Stimulated activated naive CD4-positive, alpha-beta T cell treated with Interleukin-2 at 50 U/mL for 16 hours (primary cell): Measurements from ENCODE around the gene VTI1B.
"Not testable (repeated sequence)": the region's sequence is repeated elsewhere in the genome, so short reads cannot be mapped to it uniquely, and the experiment has no call there.

Experiments used
- DNase-seq: peaks from one replicate; lab custom pipeline; 2025; lab: John Stamatoyannopoulos, UW

Gene VTI1B

GRCh38 chr14:67674480-67675218 lies at the start of gene VTI1B:
VTI1B (minus strand) TSS chr14:67674632; CDS start chr14:67674489, 143 bp downstream.
- peak; percentile 68 for DNase-seq

GRCh38 chr14:67722293-67722692 lies 47.9 kb upstream of the VTI1B start:
- DNase-seq = no peak

GRCh38 chr14:67721875-67722274 lies 47.4 kb upstream of the VTI1B start:
- no peak for DNase-seq

GRCh38 chr14:67719866-67720265 lies 45.4 kb upstream of the VTI1B start:
- no peak for DNase-seq

- DNase-seq = not testable (repeated sequence)
Observed at GRCh38 chr14:67719385-67719784, 45.0 kb upstream of the VTI1B start.

GRCh38 chr14:67718265-67718664 lies 43.8 kb upstream of the VTI1B start:
- no peak for DNase-seq

GRCh38 chr14:67717048-67717447 lies 42.6 kb upstream of the VTI1B start:
- DNase-seq = no peak

GRCh38 chr14:67710209-67710608 lies 35.8 kb upstream of the VTI1B start:
- no peak for DNase-seq

GRCh38 chr14:67709796-67710195 lies 35.4 kb upstream of the VTI1B start:
- not testable (repeated sequence) for DNase-seq

- DNase-seq = not testable (repeated sequence)
Observed at GRCh38 chr14:67709346-67709745, 34.9 kb upstream of the VTI1B start.

GRCh38 chr14:67705211-67705610 lies 30.8 kb upstream of the VTI1B start:
- DNase-seq = no peak

GRCh38 chr14:67704484-67705089 lies 30.2 kb upstream of the VTI1B start:
- DNase-seq = peak; percentile 2

- no peak for DNase-seq
Observed at GRCh38 chr14:67703997-67704396, 29.6 kb upstream of the VTI1B start.

GRCh38 chr14:67701492-67701891 lies 27.1 kb upstream of the VTI1B start, which contains the start of gene RDH12:
RDH12 (plus strand) TSS chr14:67701886; CDS start chr14:67722643, 20,757 bp downstream.
- DNase-seq = not testable (repeated sequence)

- no peak for DNase-seq
Observed at GRCh38 chr14:67698179-67698578, 23.7 kb upstream of the VTI1B start.

- DNase-seq = no peak
Observed at GRCh38 chr14:67697006-67697405, 22.6 kb upstream of the VTI1B start.

GRCh38 chr14:67695394-67695949 lies 21.0 kb upstream of the VTI1B start, which contains the start of gene RDH11:
RDH11 (minus strand) TSS chr14:67695764; CDS start chr14:67695703, 61 bp downstream.
- peak; percentile 80 for DNase-seq

GRCh38 chr14:67694791-67695393 lies 20.5 kb upstream of the VTI1B start:
- DNase-seq = peak; percentile 73

GRCh38 chr14:67690011-67690410 lies 15.6 kb upstream of the VTI1B start:
- DNase-seq = no peak

- DNase-seq = no peak
Observed at GRCh38 chr14:67683842-67684241, 9.4 kb upstream of the VTI1B start.

GRCh38 chr14:67680941-67681340 lies 6.5 kb upstream of the VTI1B start:
- DNase-seq = no peak

- no peak for DNase-seq
Observed at GRCh38 chr14:67680121-67680602, 5.7 kb upstream of the VTI1B start.
